ENCODE results near the gene DIP2B.

The DIP2B gene

DNA sequence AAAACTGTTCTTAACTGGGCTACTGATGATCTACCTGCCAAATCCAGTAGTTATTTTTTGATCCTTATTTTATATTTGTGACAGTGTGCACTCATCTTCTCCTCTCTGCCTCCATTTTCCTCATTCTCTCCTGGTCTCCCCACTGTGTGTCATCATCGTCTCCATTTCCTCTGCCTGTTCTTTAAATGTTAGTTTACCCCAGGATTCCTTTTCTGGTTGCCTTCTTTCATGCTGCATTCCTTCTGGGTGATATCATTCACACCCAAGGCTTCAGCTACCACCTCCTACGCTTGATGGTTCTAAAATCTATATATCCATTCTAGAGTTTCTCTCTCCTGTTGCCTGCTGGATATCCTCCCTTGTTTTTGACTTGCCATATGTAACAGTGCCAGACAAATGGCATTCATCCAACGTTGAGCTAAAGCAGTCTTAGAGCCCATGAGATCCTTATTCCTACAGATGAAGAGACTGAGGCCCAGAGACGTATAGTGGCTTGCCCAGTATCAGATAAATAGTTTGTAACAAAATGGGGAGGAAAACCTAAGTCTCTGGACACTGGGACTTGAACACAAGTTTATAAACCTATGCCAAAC, 109.5 kb downstream of the DIP2B start:
- no peak for DNase-seq

DNA sequence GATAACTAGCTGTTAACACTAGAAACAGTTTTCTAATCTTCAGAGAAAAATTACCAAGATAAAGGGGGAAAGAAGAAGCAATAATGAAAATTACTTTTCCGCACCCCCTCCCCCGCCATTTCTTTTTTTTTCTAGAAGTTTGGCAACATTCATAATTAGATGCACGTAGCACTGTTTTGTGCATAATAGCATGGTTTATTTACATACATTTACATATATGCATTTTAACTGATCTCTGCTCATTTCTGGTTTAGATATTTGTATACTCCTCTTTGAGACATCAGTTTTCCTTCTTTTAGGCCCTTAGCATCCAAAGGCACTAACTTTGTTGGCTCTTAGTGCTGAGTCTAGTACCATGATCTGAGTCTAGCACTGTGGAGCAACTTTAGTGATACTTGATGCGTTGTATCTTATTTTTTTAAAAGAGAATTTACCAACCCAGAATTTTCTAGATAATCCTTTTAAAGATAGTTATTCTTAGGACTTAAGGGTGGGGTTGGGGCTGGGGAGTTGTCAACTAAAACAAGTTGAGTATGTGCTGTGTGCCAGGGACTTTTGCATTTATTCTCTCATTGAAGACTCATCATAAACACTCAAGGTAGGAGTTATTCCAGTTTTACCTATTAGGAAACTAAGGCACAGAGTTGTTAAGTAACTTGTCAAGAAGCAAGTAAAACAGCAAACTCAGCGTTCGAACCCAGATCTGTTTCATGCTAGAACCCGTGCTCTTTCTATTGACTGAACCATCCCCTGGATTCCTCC, 110.5 kb downstream of the DIP2B start:
- no peak for DNase-seq

DNA sequence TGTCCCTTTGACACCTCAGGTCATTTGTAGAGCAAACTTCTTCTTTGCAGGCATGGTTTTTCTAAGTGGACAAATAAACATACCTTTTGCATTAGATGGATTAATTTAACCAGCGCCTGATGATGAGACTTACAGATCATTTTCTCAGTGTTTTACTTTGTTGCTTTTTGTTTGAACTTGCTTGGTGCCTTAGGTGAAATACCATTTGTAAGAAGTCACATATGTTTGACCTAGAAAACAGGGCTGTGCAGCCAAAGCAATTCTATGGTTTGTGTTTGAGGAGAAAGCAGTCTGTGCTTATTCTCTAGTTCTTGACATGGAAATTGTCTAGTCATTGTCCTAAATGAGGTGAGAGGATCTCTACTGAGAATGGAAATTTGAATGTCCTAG, 111.1 kb downstream of the DIP2B start:
- DNase-seq: no peak

DNA sequence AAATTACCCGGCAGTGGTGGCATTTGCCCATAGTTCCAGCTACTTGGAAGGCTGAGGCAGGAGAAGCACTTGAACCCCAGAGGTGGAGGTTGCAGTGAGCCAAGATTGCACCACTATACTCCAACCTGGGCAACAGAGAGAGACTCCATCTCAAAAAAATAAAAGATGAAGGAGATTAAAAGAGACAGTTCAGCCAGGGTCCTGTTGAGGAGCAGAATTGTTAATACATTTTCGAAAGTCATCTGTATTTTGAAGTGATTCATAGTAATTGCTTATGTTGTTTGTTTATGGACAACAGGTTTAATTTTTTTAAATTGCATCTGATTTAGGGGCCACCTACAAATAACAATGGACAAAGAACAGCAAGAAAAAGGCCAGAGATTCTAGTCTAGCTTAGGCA, 112.9 kb downstream of the DIP2B start:
- no peak for DNase-seq

DNA sequence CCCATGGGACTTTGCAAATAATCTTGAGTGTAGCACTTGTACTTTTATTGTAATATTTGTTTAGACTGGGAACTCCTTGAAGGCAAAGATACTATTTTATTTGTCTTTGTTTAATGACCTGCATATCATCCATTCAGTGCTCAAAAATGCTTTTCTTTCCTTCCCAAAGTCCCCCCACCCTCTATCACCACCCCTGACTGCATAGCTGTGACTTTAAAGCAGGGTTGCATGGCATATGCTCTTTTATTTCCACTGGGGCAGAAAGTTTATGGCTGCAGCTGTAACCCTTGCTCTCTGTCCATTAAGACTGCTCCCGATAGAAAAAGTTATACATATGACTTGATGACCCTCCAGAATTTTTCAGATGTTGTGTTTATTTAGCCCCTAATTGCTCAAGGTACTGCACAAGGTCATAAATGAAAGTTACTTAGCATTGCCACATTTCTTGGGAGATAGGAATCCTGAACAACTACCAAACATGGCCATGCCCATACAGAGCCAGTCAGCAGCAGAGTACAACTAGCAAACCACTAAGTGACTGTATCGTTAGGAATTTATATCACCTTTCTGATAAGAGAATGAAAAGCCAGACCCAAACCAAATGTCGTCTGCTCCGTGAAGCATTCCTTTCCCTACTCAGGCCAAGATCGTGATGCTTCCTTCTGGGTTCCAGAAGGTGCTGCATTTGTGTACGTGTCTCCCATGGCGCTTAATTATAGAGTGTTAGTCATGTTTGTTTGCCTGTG, 114.3 kb downstream of the DIP2B start:
- no peak for DNase-seq

DNA sequence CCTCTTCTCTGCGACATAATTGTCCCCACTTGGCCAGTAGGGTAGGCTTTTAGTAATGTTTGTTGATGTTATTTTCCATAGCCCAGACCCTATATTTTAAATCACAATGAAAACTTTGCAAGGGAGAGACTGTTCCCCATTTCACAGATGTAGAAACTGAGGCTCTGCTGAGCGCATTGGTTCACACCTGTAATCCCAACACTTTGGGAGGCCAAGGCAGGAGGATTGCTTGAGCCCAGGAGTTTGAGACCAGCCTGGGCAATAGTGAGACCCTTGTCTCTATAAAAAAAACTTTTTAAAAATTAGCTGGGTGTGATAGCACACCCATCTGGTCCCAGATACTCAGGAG, 114.8 kb downstream of the DIP2B start:
- DNase-seq: no peak

DNA sequence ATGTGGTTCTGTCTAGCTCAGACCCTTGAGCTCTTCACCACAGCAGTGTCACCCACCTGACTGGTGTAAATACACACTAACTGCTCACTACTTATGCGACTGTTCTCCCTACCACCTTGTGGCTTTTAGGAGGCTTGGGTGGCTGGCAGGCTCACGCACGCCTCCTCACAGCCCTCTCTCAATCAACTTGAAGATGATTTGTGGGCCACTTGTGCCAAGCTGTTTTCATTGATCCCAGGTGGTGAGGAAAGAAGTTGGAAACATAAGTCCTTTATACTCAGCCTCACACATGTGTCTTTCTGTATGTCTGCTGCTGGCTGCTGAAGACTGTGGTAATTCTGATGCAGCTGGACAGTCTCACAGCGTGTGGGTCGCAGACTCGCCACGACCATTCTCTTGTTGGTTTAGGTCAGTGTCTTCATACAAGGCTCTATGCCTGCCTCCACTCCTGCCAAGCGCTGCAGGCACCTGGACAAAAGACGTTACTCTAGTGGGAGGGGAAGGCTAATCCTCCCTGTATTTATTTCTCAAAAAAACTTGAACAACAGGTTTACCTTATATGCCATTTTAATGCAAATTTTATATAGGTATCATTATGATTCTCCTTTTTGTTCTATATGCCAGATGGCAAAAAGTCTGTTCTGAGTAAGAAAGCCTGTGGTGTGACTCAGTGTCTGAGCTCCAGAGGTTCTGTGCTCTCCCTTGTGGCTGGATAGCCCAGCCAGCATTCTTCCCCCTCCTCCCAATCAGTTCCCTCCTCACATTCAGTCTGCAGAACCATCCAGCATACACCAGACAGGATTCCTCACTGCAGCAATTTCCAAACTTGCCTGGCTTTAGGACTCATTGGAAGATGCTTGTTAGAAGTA, 115.6 kb downstream of the DIP2B start:
- no peak for DNase-seq

DNA sequence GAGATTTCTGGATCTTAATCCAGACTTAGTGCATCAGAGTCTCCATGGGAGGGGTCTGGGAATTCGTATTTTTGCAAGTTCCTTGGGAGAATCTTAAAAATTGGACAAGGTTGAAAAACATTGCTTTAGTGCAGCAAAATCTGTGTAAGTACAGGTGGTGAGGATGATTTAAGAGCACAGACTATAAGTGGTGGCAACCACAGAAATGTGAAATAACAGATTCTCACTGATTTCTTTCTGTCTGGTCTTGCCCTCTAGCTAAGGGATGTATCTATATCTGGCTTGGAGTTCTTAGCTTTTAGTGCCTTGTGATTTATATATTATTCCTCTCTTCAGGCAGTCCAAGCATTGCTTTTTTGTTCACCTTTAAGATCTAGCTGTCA, 116.2 kb downstream of the DIP2B start:
- DNase-seq: no peak

DNA sequence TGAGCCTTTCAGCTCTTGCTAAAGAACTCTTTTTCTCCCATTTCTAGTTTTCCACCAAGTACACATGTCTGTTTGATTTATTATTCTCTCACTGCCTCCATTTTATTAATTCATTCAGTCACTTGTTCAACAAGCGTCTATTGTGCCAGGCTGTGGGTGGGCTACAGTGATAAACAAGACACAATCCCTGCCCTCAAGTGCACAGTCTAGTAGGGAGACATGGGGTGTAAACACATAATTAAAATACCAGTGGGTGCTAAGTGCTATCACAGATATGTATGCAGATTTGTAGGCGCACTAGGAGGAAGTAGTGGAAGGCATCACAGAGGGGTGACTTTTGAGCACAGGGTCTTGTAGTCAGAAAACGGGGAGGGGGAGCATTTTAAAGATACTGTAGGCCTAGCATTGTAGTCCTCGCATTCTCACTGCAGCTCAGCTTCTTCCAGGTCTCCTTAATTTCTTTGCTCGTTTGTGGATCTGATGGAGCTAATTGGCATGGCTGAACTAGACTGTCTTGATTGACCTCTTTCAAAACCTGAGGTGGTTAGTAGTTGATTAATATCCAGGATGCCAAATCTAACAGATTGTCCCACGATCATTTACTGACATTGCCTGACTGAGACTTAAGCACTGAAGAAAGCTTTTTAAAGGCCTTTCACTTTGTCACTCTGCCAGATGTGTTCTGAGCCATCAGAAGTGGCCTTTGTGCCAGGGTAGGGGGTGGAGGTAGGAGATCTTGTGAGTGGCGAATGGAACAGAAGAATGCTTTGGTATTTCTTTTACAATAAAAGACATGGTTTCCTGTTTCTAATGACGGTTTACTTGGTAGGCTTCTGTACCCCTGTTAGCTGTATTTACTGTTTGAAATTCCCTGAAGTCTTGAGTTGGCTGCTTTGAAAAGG, 116.9 kb downstream of the DIP2B start:
- DNase-seq: no peak

DNA sequence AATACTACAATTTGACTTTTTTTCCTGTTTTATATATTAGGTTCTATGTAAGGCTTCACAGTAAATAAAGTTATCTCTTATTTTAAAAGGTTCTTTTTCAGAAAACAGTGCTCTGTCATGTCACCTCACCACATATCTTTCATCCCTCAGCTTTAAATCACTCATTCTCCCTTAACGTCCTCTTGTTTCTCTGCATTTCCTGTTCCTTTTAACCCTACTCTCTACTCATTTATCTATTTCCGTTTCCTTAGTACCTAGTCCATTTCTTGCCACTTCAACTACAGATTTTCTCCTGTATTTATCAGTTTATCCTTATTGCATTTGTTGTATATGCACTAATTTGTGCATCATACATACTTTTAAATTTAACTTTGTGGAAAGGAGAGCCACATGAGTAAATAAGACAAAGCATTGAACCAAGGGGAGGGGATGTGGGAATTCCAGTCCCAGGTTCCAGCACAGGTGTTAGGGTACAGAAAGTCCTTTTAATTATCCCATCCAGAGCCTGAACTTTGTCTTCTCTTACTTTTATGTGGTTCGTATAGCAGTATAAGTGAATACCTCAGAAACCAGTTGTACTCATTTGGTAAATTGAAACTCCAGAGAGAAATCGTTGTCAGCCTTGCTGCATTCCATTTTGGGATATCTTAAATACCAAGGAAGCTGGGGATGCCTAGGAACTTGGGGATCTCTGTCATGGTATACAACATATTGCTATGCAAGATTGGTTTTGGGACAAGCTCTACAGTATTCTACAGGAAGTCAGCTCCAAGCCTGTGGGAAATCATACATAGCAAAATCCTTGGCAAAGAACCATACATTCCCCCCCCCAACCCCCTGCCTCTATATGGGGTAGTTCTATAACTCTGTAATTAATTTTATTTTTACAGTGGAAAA, 120.5 kb downstream of the DIP2B start:
- DNase-seq: no peak

DNA sequence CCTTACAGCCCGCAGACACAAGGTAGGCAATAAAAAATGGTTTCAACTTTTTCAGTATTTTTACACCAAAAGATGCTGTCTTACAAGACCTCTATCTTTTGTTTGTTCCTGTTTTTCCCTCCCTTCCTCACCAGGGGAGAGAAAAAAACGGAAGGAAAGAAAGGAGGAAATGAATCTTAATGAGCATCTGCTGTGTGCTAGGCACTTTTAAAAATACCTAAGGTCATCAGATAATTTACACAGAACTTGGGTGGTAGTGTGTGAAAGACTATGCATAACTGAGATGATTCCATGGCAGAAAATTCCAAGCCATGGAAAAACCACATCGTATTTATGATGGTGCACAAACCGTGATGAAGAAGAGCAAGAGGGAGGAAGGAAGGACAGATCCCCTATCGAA, 121.2 kb downstream of the DIP2B start:
- no peak for DNase-seq

DNA sequence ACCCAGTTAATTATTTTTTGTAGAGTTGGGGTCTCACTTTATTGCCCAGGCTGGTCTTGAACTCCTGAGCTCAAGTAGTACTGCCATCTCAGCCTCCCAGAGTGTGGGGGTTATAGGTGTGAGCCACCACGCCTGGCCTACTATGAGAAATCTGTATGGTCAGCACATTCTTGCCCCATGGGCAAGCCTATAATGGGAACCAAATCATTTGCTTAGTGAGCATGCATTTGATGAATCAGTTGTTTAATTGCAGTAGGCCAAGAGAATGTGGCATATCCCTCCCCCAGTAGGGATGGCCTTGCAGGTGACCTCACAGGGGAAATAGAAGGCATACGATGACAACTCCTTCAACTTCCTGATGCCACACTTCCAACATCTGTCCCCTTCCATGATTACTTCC, 122.7 kb downstream of the DIP2B start:
- no peak for DNase-seq

DNA sequence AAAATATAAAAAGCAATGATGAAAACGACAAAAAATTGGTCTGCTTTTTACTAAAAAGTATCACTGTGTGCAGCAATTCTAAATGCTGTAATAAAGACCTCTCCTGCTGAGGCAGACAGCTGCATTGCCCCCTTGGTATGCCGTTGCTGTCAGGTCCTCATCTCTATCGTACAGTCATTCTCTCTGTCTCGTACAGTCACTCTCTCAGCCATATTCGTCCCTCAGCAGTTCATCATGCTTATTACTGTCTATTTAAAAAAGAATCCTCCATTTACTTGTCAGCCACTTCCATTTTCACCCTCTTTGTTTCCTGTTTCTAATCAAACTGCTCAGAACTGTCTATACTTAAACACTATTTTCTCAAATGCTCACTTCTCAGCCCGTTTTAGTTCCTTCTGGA, 123.6 kb downstream of the DIP2B start:
- DNase-seq: no peak

DNA sequence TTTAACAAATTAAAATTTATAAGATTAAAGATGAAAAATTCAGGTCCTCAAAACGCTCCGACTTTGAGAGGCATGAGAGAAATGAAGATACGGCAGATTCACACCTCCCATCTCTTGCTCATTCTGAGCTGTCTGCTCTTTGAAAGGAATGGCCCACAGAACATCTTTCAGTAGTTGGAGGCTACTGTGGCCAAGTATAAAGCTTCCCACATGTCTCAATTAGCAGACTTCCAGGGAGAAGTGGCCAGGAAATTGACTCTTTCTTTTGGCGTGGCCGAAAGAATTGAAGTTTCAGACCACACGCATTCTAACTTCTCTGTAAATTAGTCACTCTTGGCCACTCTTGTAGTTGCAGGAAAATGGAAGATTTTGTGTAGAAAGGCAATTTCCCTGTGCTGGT, 129.2 kb downstream of the DIP2B start:
- DNase-seq: no peak

DNA sequence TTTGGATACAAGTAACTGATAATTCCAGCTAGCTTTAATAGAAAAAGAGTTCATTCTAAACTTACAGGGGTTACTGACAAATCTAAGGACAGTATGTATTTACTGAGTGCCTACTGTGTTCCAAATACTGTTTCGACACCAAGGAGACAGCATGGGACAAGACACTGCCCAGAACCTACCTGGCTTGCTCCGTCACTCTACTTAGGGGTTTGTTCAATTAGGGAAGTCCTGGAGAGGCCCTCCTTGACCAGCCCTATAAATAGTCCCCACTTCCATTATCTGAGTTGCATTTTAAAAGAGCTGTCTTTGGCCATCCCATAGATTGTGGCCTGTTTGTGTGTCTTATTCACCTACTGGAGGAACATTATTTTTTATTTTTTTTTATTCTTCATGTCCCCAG, 129.6 kb downstream of the DIP2B start:
- DNase-seq: no peak

DNA sequence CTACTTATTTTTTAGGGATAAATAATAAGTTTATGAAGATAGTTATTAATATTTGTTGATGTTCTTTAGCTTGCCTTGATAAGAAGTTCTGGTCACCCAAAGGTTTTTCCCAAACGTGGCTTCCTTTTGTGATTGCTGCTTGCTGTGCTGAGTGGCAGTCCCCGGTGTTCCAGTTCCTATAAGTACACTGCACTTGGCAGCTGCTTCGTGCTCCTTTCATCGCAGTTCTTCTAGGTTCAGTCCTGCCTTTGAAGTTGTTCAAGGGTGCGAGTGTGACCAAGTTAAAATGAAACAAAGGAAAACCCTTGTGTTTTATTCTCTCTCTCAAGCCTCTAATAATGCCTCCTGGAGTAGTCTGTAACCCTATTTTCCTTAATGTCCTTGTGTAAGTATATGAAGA, 130.6 kb downstream of the DIP2B start:
- no peak for DNase-seq

DNA sequence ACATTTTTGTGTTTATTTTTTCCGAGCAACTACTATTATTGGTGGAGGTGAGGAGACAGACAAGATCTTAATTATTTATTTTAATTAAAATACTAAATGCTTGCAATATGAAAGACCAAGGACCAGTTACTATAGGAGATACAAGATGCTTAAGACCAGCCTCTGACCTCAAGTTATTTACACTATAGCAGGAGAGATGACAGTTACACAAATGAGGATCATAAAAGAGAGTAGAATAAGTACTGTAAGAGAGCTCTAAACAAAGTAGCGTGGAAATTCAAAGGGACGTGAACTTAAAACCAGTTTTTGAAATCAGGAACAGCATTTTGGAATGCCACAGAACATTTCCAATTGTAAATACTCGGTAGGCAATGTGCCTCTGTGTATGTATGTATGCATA, 131.1 kb downstream of the DIP2B start:
- no peak for DNase-seq

DNA sequence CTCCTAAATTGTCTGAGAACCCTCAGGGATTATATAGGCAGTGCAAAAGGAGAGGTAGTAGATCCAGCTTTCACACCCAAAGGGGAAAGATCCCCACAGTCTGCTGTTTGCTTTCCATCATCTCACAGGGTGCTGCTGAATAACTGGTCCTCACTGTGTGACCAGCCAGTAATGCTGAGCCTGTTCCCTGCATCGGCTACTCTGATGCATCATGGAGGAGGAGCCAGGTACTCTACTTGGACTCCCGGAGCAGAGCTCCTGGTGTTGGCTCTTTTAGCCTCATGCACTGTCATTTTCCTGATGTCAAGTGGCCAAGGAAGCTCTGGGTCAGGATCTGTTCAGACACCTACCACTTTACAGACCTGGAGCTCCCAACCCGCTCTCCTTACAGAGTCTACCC, 131.7 kb downstream of the DIP2B start:
- no peak for DNase-seq

DNA sequence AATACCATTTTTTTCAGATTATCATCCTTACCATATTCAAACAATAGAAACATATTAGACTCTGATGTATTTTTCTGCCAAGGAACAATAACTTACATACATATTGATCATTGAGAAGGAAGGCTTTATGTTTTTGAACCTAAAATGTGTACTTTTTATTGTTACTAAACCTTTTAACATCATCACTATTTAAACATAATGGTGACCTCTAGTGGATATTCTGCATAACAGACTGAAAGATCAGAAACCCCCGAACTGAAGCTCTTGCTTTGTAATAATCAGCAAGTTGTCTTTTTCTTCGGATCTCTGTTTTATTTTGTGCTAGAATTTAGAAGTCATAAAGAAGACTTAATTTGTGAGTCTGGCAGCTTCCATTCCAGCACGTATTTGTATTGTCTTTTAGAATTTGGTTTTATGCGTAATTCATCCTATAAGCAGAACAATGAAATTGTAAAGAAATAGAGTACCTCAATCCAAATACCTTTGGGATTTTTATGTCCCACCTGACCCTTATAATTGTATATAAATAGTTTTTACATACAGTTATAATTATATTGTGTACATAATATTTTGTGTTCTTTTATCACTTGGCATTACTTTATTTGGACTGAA, 133.2 kb downstream of the DIP2B start:
- no peak for DNase-seq

DNA sequence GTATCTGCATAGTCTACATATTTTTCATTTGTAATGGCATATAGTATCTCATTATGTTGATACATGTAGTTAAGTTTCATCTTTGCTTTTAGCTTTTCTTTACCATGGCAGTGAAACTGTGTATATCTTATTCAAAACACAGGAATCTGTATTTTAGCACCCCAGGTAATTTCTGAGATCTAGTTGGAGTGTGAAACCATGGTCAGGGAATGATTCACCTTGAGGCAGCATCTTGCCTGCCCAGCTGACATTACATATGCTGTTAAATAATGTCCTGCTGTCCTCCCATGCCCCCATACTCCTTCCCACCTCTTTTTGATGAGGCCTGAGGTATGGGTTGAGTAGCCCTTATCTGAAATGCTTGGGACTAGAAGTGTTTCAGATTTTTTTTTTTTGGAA, 133.7 kb downstream of the DIP2B start:
- DNase-seq: no peak

DNA sequence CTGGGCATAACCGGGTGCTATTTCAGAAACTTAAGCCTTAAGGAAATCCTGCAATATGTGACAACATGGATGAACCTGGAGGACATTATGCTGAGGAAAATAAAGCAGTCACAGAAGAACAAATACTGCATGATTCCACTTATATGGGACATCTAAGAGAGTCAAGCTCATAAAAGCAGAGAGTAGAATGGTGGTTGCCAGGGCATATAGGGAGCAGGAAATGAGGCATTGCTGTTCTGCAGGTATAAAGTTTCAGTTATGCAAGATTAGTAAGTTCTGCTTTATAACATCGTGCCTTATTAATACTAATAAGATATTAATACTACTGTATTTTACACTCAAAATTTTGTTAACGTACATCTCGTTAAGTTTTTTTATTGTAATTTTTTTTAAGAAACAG, 134.9 kb downstream of the DIP2B start:
- no peak for DNase-seq
